ENCODE results near the gene SPACA6. TPM values are rescaled to one million over a fixed set of nuclear protein-coding genes. Genes with fewer than 3 reads are reported as not detected.

Gene SPACA6
- total and polyA plus RNA-seq, 9 of the 15 experiments (the other 6 are each of a cell fraction or from before 2014, with no cell fraction given), result 1.3 to 17.3 (median 6.2) TPM

DNA sequence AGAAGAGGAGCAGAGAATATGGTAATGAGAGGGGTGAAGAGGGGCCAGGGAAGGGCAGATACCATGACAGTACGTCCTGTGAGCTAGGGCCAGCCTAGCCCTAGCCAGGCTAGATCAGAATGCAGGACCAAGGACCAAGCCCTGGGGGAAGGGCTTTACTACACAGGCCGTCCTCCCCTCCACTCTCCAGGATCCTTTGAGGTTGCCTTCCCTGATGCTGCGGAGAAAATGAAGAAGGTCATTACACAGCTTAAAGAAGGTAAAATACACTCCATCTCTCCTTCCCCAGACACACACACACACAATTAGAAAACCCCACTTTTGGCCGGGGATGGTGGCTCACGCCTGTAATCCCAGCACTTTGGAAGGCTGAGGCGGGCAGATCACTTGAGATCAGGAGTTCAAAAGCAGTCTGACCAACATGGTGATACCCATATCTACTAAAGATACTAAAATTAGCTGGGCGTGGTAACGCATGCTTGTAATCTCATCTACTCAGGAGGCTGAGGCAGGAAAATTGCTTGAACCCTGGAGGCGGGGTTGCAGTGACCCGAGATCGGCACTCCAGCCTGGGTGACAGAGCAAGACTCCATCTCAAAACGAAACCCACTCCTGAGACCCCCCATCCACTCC is 8.5 kb downstream of the SPACA6 start (continued):
- TF ChIP-seq, protein P1, sequence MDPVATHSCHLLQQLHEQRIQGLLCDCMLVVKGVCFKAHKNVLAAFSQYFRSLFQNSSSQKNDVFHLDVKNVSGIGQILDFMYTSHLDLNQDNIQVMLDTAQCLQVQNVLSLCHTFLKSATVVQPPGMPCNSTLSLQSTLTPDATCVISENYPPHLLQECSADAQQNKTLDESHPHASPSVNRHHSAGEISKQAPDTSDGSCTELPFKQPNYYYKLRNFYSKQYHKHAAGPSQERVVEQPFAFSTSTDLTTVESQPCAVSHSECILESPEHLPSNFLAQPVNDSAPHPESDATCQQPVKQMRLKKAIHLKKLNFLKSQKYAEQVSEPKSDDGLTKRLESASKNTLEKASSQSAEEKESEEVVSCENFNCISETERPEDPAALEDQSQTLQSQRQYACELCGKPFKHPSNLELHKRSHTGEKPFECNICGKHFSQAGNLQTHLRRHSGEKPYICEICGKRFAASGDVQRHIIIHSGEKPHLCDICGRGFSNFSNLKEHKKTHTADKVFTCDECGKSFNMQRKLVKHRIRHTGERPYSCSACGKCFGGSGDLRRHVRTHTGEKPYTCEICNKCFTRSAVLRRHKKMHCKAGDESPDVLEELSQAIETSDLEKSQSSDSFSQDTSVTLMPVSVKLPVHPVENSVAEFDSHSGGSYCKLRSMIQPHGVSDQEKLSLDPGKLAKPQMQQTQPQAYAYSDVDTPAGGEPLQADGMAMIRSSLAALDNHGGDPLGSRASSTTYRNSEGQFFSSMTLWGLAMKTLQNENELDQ (CRISPR knock-in tag; IDR thresholded peaks at IDR 0.05; ENCODE audit: borderline replicate concordance), result no peak
- TF ChIP-seq CHD4 (IDR thresholded peaks at IDR 0.05; ENCODE audit: insufficient read depth, insufficient replicate concordance, low read depth, low read length, poor library complexity, severe bottlenecking) (no peak), DPF2 (IDR thresholded peaks at IDR 0.05) (peak; percentile 77), RCOR1 (IDR thresholded peaks at IDR 0.05; ENCODE audit: borderline replicate concordance in 1 of 2, low read depth in 2 of 2, low read length in 2 of 2) (0 out of 4 replicates have a peak, but pooled peaks of 1 of the 2 experiments have one; percentile 15), SNRNP70 (optimal IDR thresholded peaks at IDR 0.05; ENCODE audit: low read depth, low read length) (no peak), ELF1 (tag; IDR thresholded peaks at IDR 0.05) (no peak), NFIC (IDR thresholded peaks at IDR 0.05) (peak; percentile 38), CTBP1 (IDR thresholded peaks at IDR 0.05; ENCODE audit: borderline replicate concordance) (peak; percentile 67; the same call in 1 of the 2 replicates)
- TF ChIP-seq, protein P2, sequence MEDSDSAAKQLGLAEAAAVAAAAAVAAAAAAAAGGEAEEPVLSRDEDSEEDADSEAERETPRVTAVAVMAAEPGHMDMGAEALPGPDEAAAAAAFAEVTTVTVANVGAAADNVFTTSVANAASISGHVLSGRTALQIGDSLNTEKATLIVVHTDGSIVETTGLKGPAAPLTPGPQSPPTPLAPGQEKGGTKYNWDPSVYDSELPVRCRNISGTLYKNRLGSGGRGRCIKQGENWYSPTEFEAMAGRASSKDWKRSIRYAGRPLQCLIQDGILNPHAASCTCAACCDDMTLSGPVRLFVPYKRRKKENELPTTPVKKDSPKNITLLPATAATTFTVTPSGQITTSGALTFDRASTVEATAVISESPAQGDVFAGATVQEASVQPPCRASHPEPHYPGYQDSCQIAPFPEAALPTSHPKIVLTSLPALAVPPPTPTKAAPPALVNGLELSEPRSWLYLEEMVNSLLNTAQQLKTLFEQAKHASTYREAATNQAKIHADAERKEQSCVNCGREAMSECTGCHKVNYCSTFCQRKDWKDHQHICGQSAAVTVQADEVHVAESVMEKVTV (CRISPR knock-in tag; IDR thresholded peaks at IDR 0.05), result 0 out of 2 replicates have a peak, but pooled peaks have one; percentile 7
- TF ChIP-seq, protein P3, sequence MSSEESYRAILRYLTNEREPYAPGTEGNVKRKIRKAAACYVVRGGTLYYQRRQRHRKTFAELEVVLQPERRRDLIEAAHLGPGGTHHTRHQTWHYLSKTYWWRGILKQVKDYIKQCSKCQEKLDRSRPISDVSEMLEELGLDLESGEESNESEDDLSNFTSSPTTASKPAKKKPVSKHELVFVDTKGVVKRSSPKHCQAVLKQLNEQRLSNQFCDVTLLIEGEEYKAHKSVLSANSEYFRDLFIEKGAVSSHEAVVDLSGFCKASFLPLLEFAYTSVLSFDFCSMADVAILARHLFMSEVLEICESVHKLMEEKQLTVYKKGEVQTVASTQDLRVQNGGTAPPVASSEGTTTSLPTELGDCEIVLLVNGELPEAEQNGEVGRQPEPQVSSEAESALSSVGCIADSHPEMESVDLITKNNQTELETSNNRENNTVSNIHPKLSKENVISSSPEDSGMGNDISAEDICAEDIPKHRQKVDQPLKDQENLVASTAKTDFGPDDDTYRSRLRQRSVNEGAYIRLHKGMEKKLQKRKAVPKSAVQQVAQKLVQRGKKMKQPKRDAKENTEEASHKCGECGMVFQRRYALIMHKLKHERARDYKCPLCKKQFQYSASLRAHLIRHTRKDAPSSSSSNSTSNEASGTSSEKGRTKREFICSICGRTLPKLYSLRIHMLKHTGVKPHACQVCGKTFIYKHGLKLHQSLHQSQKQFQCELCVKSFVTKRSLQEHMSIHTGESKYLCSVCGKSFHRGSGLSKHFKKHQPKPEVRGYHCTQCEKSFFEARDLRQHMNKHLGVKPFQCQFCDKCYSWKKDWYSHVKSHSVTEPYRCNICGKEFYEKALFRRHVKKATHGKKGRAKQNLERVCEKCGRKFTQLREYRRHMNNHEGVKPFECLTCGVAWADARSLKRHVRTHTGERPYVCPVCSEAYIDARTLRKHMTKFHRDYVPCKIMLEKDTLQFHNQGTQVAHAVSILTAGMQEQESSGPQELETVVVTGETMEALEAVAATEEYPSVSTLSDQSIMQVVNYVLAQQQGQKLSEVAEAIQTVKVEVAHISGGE (CRISPR knock-in tag; IDR thresholded peaks at IDR 0.05), result peak in 1 of 3 experiments; percentile 27; a peak in 1 of 6 replicates
- TF ChIP-seq, protein P4, sequence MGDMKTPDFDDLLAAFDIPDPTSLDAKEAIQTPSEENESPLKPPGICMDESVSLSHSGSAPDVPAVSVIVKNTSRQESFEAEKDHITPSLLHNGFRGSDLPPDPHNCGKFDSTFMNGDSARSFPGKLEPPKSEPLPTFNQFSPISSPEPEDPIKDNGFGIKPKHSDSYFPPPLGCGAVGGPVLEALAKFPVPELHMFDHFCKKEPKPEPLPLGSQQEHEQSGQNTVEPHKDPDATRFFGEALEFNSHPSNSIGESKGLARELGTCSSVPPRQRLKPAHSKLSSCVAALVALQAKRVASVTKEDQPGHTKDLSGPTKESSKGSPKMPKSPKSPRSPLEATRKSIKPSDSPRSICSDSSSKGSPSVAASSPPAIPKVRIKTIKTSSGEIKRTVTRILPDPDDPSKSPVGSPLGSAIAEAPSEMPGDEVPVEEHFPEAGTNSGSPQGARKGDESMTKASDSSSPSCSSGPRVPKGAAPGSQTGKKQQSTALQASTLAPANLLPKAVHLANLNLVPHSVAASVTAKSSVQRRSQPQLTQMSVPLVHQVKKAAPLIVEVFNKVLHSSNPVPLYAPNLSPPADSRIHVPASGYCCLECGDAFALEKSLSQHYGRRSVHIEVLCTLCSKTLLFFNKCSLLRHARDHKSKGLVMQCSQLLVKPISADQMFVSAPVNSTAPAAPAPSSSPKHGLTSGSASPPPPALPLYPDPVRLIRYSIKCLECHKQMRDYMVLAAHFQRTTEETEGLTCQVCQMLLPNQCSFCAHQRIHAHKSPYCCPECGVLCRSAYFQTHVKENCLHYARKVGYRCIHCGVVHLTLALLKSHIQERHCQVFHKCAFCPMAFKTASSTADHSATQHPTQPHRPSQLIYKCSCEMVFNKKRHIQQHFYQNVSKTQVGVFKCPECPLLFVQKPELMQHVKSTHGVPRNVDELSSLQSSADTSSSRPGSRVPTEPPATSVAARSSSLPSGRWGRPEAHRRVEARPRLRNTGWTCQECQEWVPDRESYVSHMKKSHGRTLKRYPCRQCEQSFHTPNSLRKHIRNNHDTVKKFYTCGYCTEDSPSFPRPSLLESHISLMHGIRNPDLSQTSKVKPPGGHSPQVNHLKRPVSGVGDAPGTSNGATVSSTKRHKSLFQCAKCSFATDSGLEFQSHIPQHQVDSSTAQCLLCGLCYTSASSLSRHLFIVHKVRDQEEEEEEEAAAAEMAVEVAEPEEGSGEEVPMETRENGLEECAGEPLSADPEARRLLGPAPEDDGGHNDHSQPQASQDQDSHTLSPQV (IDR thresholded peaks at IDR 0.05), result peak; percentile 55; the same call in 1 of the 2 replicates
- TF ChIP-seq, protein P5, sequence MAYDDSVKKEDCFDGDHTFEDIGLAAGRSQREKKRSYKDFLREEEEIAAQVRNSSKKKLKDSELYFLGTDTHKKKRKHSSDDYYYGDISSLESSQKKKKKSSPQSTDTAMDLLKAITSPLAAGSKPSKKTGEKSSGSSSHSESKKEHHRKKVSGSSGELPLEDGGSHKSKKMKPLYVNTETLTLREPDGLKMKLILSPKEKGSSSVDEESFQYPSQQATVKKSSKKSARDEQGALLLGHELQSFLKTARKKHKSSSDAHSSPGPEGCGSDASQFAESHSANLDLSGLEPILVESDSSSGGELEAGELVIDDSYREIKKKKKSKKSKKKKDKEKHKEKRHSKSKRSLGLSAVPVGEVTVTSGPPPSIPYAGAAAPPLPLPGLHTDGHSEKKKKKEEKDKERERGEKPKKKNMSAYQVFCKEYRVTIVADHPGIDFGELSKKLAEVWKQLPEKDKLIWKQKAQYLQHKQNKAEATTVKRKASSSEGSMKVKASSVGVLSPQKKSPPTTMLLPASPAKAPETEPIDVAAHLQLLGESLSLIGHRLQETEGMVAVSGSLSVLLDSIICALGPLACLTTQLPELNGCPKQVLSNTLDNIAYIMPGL (CRISPR knock-in tag; IDR thresholded peaks at IDR 0.05), result no peak
